ENCODE results near the gene RANBP1. TPM values are rescaled to one million over a fixed set of nuclear protein-coding genes. Genes with fewer than 3 reads are reported as not detected.
A peak's percentile ranks its signal among the peaks of the same experiment; 100 is the strongest.

The RANBP1 gene
- total and polyA plus RNA-seq, 9 of the 15 experiments (the other 6 are each of a cell fraction or from before 2014, with no cell fraction given), result 162 to 2,891 (median 1,289) TPM

GRCh38 chr22:20109411-20110358 is 6.2 kb upstream of the RANBP1 start (continued):
- TF ChIP-seq ELK3 (CRISPR knock-in tag; IDR thresholded peaks at IDR 0.05) (no peak), SMAD3 (CRISPR knock-in tag; conservative IDR thresholded peaks at IDR 0.05) (no peak), PML (IDR thresholded peaks at IDR 0.05; ENCODE audit: low read length) (0 out of 2 replicates have a peak, but pooled peaks have one; percentile 11), ELF2 (CRISPR knock-in tag; IDR thresholded peaks at IDR 0.05) (0 out of 2 replicates have a peak, but pooled peaks have one; percentile 35), OTX1 (CRISPR knock-in tag; IDR thresholded peaks at IDR 0.05) (0 out of 2 replicates have a peak, but pooled peaks have one; percentile 43), HNRNPH1 (optimal IDR thresholded peaks at IDR 0.05; ENCODE audit: low read depth, low read length) (no peak), CTCFL (IDR thresholded peaks at IDR 0.05; ENCODE audit: borderline replicate concordance, insufficient read depth, low read depth, low read length, poor library complexity, severe bottlenecking) (no peak), ATF6 (CRISPR knock-in tag; IDR thresholded peaks at IDR 0.05) (no peak), TGIF2 (CRISPR knock-in tag; IDR thresholded peaks at IDR 0.05) (no peak), FOXA3 (CRISPR knock-in tag; conservative IDR thresholded peaks at IDR 0.05 in 1 of 2, IDR thresholded peaks at IDR 0.05 in 1 of 2) (no peak), ETV1 (tag; conservative IDR thresholded peaks at IDR 0.05; ENCODE audit: low read depth) (no peak), CSDE1 (IDR thresholded peaks at IDR 0.05) (no peak), ZNF79 (CRISPR knock-in tag; IDR thresholded peaks at IDR 0.05; ENCODE audit: low read depth) (no peak), FOXJ3 (CRISPR knock-in tag; IDR thresholded peaks at IDR 0.05) (no peak), TOE1 (IDR thresholded peaks at IDR 0.05; ENCODE audit: borderline replicate concordance) (no peak), TOE1 (CRISPR knock-in tag; IDR thresholded peaks at IDR 0.05; ENCODE audit: borderline replicate concordance, low read depth) (no peak), CGGBP1 (CRISPR knock-in tag; IDR thresholded peaks at IDR 0.05) (no peak), ETV5 (CRISPR knock-in tag; IDR thresholded peaks at IDR 0.05; ENCODE audit: low read depth) (no peak), ZKSCAN1 (IDR thresholded peaks at IDR 0.05; ENCODE audit: low read depth, low read length) (no peak), ZNF644 (tag; IDR thresholded peaks at IDR 0.05; ENCODE audit: low read depth) (no peak), MTA1 (IDR thresholded peaks at IDR 0.05; ENCODE audit: borderline replicate concordance) (no peak), GTF2F1 (IDR thresholded peaks at IDR 0.05; ENCODE audit: low read depth, low read length) (0 out of 2 replicates have a peak, but pooled peaks have one; percentile 27)

Measured in K562 (cell line).